Right lobe of liver (tissue), 4 donors: ENCODE data around the gene PHF21B.

Experiments
- POLR2A ChIP-seq: fragments of 450-650 bp; IDR thresholded peaks from one replicate; pipeline ENCODE4 v1.6.1; 2017; ENCODE audit warnings: antibody characterized with exemption, mild to moderate bottlenecking
- TF ChIP-seq, protein P1 (sequence below), 4 donors: fragments of 200-600 bp in 3 of 4; fragments of 450-650 bp in 1 of 4; IDR thresholded peaks; one replicate each; pipeline versions ENCODE4 v1.5.1 to v1.8.0; 2016 to 2022; ENCODE audit warnings: antibody characterized with exemption in 4 of 4, mild to moderate bottlenecking in 2 of 4
- donor health status: DM: no; HTN: no; CAD: no.
- donor health status: DM: no; HTN: no; CAD: no.
- donor health status: DM: no; HTN: yes; CAD: no.

DNA sequence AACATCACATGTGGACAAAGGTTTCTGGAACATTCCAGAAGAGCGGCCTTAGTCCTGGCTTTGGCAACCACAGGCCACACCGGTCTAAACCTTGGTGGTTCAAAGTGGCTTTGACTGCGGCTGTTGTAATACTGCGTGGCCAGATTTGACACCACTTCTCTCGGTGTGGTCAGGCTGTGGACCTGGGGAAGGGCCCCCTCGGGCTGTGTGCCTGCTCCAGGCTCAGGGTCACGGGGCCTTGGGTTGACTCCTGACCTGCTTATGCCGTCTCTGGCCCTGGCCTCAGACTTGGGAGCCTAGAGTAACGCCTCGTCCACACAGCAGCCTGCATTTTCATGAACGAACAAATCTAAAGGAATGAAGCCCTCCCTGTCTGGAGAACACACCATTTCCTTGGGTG is 118.0 kb downstream of the PHF21B start:
- TF ChIP-seq, protein P1, sequence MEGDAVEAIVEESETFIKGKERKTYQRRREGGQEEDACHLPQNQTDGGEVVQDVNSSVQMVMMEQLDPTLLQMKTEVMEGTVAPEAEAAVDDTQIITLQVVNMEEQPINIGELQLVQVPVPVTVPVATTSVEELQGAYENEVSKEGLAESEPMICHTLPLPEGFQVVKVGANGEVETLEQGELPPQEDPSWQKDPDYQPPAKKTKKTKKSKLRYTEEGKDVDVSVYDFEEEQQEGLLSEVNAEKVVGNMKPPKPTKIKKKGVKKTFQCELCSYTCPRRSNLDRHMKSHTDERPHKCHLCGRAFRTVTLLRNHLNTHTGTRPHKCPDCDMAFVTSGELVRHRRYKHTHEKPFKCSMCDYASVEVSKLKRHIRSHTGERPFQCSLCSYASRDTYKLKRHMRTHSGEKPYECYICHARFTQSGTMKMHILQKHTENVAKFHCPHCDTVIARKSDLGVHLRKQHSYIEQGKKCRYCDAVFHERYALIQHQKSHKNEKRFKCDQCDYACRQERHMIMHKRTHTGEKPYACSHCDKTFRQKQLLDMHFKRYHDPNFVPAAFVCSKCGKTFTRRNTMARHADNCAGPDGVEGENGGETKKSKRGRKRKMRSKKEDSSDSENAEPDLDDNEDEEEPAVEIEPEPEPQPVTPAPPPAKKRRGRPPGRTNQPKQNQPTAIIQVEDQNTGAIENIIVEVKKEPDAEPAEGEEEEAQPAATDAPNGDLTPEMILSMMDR (IDR thresholded peaks at IDR 0.05), result no peak
- no peak for TF ChIP-seq POLR2A
